ENCODE data around the gene ZCCHC14. TPM values are rescaled to one million over a fixed set of nuclear protein-coding genes. Genes with fewer than 3 reads are reported as not detected.

Gene ZCCHC14
- total and polyA plus RNA-seq, 2 of the 13 experiments (the other 11 are each of a cell fraction or from before 2014, with no cell fraction given): 12.4 to 12.5 TPM

GRCh38 chr16:87492721-87493607, at the start of gene ZCCHC14 (continued):
- TF ChIP-seq KIAA2018 (CRISPR knock-in tag; IDR thresholded peaks at IDR 0.05; ENCODE audit: borderline replicate concordance) (no peak), HNF4A (CRISPR knock-in tag; IDR thresholded peaks at IDR 0.05) (no peak; the same call in 1 of the 2 replicates), RELA (CRISPR knock-in tag; IDR thresholded peaks at IDR 0.05) (peak; percentile 8; the same call in 1 of the 2 replicates), ZMYM4 (CRISPR knock-in tag; IDR thresholded peaks at IDR 0.05) (peak; percentile 94), ZNF570 (CRISPR knock-in tag; IDR thresholded peaks at IDR 0.05; ENCODE audit: borderline replicate concordance) (no peak)
- TF ChIP-seq, protein P1, sequence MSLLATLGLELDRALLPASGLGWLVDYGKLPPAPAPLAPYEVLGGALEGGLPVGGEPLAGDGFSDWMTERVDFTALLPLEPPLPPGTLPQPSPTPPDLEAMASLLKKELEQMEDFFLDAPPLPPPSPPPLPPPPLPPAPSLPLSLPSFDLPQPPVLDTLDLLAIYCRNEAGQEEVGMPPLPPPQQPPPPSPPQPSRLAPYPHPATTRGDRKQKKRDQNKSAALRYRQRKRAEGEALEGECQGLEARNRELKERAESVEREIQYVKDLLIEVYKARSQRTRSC (CRISPR knock-in tag; IDR thresholded peaks at IDR 0.05; ENCODE audit: low read depth): no peak

All from HepG2 (cell line).